NCI-H446 treated with DMSO at 0.1 percent for 48 hours (cell line): ENCODE data around the gene TCFL5.

Experiments
- DNase-seq: peaks from one replicate; lab custom pipeline; 2025; lab: John Stamatoyannopoulos, UW

The TCFL5 gene

GRCh38 chr20:62834967-62835730, 26.5 kb downstream of the TCFL5 start:
- DNase-seq: no peak

- DNase-seq: no peak
Measured at GRCh38 chr20:62832951-62833391, 28.7 kb downstream of the TCFL5 start.

DNA sequence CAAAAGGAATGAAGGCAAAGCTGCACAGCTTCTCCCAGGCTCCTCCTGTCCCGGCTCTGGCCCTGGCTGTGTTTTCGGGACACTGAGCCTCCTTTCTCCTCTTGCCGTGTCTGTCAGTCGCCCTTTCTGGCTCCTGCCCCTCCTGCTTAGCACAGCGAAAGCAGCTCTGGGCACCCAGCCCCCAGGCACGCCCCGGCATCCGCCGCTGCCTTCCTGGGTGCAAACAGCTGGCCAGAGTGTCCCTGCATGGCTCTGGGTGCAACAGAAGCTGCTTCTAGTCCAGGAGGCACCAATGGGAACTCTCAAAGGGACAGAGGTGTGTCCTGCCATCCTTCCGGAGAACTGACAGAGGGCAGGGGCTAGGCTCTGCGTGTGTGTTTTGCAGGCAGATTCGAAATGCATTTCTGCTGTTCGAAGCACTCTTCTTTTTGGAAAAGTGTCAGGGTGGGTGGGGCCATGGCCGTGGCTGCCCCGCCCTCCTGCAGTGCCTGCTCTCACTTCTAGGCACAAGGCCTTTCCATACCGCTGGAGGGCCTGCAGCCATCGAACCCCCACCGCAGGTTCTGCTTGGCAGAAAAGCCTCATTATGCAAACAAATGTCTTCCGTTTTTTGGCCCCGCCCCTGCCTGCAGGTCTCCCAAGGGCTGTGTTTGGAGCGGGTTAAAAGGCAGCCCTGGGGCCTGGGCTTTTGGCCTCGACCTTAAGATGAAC, 29.3 kb downstream of the TCFL5 start:
- no peak for DNase-seq

- DNase-seq: no peak
Measured at GRCh38 chr20:62831854-62832211, 29.8 kb downstream of the TCFL5 start.

GRCh38 chr20:62831361-62831788, 30.2 kb downstream of the TCFL5 start:
- no peak for DNase-seq

GRCh38 chr20:62830821-62831220, 30.8 kb downstream of the TCFL5 start:
- DNase-seq: no peak

DNA sequence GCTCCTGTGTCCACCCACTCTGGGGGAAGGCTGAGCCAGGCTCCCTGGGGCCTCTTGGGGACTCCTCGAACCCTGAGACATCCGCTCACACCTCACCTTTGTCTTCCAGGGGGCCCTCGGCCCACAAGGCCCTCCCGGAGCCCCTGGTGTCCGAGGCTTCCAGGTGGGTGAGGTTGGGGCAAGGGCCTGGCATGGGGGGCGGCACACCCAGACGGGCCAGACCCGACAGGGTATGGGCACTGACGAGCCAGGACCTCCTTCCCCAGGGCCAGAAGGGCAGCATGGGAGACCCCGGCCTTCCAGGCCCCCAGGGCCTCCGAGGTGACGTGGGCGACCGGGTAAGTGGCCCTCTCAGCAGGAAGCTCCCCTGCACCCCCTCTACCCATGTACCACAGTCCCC, 31.4 kb downstream of the TCFL5 start:
- DNase-seq: no peak

DNA sequence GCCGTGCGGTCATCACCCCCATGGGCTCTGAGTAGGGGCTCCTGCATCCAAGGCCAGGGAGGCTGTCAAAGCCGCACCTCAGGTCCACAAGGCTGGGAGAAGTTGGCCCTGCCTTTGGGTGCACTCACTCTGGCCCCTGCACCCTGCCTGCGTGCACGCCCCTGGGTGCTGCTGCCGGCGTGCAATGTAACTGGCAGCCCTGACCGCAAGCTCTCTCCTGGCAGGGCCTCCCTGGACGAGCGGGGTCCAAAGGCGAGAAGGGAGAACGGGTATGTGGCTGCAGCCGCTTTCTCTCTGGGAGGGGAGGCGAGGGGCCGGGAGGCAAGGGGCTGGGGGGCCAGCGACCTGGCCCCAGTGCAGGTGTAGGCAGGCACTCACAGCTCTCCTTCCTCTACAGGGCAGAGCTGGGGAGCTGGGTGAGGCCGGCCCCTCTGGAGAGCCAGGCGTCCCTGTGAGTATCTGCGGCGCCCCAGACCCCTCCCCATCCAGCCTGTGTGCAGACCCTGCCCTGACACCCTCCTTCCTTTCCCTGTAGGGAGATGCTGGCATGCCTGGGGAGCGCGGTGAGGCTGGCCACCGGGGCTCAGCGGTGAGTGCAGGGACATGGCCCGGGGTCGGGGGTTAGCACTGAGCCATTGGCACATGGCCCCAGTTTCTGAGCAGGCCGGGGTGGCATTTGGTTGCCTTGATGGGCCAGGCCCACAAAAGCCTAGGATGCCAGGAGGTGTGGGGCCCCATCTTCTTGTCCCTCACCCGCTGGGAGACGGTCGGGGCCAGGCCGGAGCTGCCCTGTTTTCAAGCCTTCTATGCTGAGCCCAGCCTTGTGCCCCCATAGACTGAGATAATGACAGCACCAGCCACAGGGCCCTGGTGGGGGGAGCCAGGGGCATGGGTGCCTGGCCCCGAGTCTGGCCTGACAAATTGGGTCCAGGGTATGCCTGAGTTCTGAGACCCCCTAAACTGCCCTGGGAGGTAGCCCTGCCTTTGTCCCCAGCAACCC, 32.1 kb downstream of the TCFL5 start:
- no peak for DNase-seq

- DNase-seq: no peak
Measured at GRCh38 chr20:62828511-62829230, 33.0 kb downstream of the TCFL5 start.

DNA sequence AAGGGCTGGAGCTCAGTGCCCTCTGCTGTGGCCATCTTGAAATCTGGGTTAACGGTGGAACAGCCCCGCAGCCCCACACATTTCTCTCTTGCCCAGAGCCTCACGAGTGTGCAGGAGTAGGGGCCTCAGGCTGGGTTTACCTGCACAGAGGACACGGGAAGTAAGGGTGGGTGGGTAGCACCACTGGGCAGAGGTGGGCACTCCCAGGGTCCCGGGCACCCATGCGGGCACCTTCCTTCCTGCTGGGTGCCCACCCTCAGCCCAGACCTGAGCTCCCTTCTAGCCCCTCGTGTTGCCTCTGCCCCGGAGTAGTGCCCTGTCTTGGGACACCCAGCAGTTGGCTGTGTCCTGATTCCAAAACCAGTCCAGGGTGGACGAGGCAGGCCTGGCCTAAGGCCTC, 33.6 kb downstream of the TCFL5 start:
- no peak for DNase-seq

- DNase-seq: no peak
Measured at GRCh38 chr20:62827311-62828038, 34.1 kb downstream of the TCFL5 start.

- no peak for DNase-seq
Measured at GRCh38 chr20:62826646-62827310, 34.8 kb downstream of the TCFL5 start.

DNA sequence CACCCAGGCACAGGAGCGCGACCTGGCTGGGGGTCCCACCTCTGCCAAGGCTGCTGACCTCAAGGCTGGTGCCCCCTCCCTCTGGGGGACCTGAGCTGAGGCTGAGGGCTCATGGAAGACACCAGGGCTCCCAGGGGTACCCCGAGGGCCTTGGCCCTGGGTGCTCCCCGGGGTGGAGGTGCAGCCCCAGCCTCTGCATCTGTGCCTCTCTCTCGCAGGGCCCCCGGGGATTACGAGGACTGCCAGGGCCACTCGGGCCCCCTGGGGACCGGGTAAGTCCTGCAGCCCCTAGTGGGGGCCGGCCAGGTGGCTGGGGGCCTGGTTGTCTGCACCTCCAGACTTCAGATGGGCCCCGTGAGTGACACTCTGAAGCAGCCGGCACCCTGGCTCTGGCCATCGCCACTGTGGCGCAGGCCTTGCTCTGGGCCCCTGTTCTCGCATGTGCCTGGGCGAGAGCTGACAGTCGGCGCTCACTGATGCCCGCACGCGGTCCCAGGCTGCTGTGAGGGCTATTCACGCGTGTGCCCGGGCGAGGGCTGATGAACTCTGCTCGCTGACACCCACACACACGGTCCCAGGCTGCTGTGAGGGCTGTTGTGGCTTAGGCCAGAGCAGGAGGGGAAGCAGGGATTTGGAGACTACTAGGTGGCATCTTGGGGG, 35.5 kb downstream of the TCFL5 start:
- DNase-seq: no peak

- no peak for DNase-seq
Measured at GRCh38 chr20:62825333-62825985, 36.2 kb downstream of the TCFL5 start.

DNA sequence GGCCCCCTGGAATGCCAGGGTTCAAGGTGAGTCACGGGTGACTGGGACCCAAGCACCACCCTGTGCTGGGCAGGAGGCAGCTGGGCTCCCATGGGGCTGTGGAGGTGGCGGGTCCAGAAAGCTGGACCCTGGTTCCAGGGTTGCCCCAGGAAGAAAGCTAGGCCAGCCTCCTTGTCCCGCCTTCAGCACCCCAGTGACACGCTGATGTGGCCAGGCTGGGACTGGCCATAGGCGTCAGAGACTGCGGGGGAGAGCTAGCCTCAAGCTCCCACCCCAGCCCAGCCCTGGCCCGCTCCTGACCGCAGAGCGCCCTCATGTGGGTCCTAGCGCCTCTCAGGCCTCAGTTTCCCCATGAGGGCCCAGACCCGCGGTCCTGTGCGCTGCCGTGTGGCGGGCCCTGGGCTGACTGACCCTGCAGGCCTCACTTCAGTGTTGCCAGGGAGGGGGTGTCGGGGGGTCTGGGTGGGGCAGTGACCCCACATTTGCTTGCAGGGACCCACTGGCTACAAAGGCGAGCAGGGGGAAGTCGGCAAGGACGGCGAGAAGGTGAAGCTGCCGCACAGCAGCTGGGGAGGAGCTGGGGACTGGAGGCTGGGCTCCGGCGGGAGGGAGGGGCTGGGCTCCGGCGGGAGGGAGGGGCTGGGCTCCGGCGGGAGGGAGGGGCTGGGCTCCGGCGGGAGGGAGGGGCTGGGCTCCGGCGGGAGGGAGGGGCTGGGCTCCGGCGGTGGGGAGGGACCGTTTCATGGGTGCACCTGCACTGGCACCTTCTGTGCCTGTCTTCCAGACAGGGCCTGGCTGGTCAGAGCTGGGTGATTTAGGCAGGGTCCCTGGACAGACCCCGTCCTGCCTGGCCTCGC, 36.9 kb downstream of the TCFL5 start:
- no peak for DNase-seq

- DNase-seq: no peak
Measured at GRCh38 chr20:62823688-62824475, 37.7 kb downstream of the TCFL5 start.
